HG03565 (cell line): ENCODE measurements around the gene CAMTA1.
"Not testable (repeated sequence)": the region's sequence is repeated elsewhere in the genome, so short reads cannot be mapped to it uniquely, and the experiment has no call there.

ENCODE experiments used
- ATAC-seq: cut with Tn5 transposase; IDR thresholded peaks from one replicate; pipeline ENCODE4 v1.9.1; 2021; ENCODE audit warnings: mild to moderate bottlenecking, moderate library complexity; ENCODE audit not compliant: unreplicated experiment

Gene CAMTA1

GRCh38 chr1:6834366-6834765 is 49.1 kb downstream of the CAMTA1 start:
- no peak for ATAC-seq

GRCh38 chr1:6835139-6835538 is 49.9 kb downstream of the CAMTA1 start:
- no peak for ATAC-seq

GRCh38 chr1:6842301-6842700 is 57.0 kb downstream of the CAMTA1 start:
- no peak for ATAC-seq

- not testable (repeated sequence) for ATAC-seq
Observed at GRCh38 chr1:6845786-6846185, 60.5 kb downstream of the CAMTA1 start.

- ATAC-seq, result no peak
Observed at GRCh38 chr1:6848816-6849215, 63.6 kb downstream of the CAMTA1 start.

- no peak for ATAC-seq
Observed at GRCh38 chr1:6850537-6850936, 65.3 kb downstream of the CAMTA1 start.

- ATAC-seq, result no peak
Observed at GRCh38 chr1:6852136-6852890, 67.1 kb downstream of the CAMTA1 start.

GRCh38 chr1:6854166-6854565 is 68.9 kb downstream of the CAMTA1 start:
- no peak for ATAC-seq

GRCh38 chr1:6857831-6858230 is 72.6 kb downstream of the CAMTA1 start:
- ATAC-seq, result no peak

- ATAC-seq, result no peak
Observed at GRCh38 chr1:6858596-6858995, 73.3 kb downstream of the CAMTA1 start.

- no peak for ATAC-seq
Observed at GRCh38 chr1:6859415-6860343, 74.4 kb downstream of the CAMTA1 start.

GRCh38 chr1:6860401-6860800 is 75.1 kb downstream of the CAMTA1 start:
- no peak for ATAC-seq

GRCh38 chr1:6861075-6861724 is 75.9 kb downstream of the CAMTA1 start:
- peak; percentile 32 for ATAC-seq

GRCh38 chr1:6862906-6863305 is 77.7 kb downstream of the CAMTA1 start:
- no peak for ATAC-seq

GRCh38 chr1:6864166-6864565 is 78.9 kb downstream of the CAMTA1 start:
- ATAC-seq, result no peak

GRCh38 chr1:6866825-6867224 is 81.6 kb downstream of the CAMTA1 start:
- ATAC-seq, result no peak

- ATAC-seq, result no peak
Observed at GRCh38 chr1:6867321-6867720, 82.1 kb downstream of the CAMTA1 start.

GRCh38 chr1:6867729-6868659 is 82.7 kb downstream of the CAMTA1 start:
- ATAC-seq, result no peak

GRCh38 chr1:6868660-6869380 is 83.6 kb downstream of the CAMTA1 start:
- no peak for ATAC-seq

GRCh38 chr1:6869545-6869944 is 84.3 kb downstream of the CAMTA1 start:
- no peak for ATAC-seq
